PFSK-1 (cell line): Measurements from ENCODE around the gene CLDN6.

Source experiments
- FOXP2 ChIP-seq: optimal IDR thresholded peaks from 2 replicates; pipeline ENCODE3; 2011; ENCODE audit warnings: borderline replicate concordance, control low read depth, inconsistent platforms; ENCODE audit not compliant: insufficient read depth; ENCODE audit errors: extremely low read length, extremely low read depth
- POLR2AphosphoS5 ChIP-seq: IDR thresholded peaks from 2 replicates; pipeline ENCODE4 v1.6.1; 2012; ENCODE audit warnings: low read depth, mild to moderate bottlenecking, control low read depth, low read length, moderate library complexity
- SIN3A ChIP-seq: IDR thresholded peaks from 2 replicates; pipeline ENCODE4 v1.6.1; 2012; ENCODE audit warnings: mild to moderate bottlenecking, low read length, moderate library complexity, borderline replicate concordance; ENCODE audit not compliant: insufficient read depth
- TAF1 ChIP-seq: IDR thresholded peaks from 2 replicates; pipeline ENCODE4 v1.6.1; 2012; ENCODE audit warnings: low read length, control low read depth, borderline replicate concordance; ENCODE audit not compliant: insufficient read depth
- TF ChIP-seq, protein P1 (sequence below), 2 experiments: IDR thresholded peaks; 2 replicates each; pipeline versions ENCODE4 v1.6.1 to v1.8.0; 2011 to 2012; ENCODE audit warnings: low read depth in 2 of 2, low read length in 2 of 2, control low read depth in 1 of 2, inconsistent platforms in 1 of 2, mild to moderate bottlenecking in 1 of 2, moderate library complexity in 1 of 2; ENCODE audit not compliant: insufficient read depth in 1 of 2

The CLDN6 gene

DNA sequence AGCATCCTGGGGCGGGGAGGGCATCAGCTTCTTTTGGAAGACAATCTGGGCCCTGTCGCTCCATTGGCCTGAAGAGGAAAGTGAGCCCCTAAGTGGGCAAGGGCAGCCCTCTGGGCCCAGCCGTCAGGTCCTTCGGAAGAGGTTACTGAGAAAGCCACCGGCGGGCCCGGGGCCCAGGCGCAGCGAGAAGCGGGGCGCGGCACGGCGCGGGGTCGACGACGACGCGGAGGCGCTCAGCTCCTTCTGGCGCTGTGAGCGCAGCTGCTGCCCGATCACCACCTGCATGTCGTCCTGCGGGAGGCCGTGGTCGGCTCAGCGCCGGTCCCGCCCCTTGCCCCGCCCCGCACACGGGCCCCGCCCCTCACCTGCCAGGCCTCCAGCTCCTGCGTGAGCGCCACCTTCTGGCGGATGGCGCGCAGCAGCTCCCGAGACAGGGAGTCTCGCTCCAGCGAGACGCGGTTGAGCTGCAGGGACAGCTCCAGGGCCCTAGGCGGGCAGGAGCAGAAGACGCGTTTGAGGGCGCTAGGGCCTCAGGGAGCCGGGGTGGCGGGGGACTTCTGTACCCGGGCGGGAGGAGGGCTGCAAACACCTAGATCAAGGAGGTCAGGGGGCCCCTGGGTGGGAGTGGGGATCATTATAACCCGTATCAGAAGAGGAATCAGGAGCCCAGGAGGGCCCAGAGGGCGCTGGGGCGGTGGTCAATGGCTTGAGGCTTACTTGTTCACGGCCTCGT is 10.2 kb upstream of the CLDN6 start:
- TF ChIP-seq FOXP2 (no peak), SIN3A (no peak), POLR2AphosphoS5 (0 out of 2 replicates have a peak, but pooled peaks have one; percentile 46), TAF1 (no peak)
- TF ChIP-seq, protein P1, sequence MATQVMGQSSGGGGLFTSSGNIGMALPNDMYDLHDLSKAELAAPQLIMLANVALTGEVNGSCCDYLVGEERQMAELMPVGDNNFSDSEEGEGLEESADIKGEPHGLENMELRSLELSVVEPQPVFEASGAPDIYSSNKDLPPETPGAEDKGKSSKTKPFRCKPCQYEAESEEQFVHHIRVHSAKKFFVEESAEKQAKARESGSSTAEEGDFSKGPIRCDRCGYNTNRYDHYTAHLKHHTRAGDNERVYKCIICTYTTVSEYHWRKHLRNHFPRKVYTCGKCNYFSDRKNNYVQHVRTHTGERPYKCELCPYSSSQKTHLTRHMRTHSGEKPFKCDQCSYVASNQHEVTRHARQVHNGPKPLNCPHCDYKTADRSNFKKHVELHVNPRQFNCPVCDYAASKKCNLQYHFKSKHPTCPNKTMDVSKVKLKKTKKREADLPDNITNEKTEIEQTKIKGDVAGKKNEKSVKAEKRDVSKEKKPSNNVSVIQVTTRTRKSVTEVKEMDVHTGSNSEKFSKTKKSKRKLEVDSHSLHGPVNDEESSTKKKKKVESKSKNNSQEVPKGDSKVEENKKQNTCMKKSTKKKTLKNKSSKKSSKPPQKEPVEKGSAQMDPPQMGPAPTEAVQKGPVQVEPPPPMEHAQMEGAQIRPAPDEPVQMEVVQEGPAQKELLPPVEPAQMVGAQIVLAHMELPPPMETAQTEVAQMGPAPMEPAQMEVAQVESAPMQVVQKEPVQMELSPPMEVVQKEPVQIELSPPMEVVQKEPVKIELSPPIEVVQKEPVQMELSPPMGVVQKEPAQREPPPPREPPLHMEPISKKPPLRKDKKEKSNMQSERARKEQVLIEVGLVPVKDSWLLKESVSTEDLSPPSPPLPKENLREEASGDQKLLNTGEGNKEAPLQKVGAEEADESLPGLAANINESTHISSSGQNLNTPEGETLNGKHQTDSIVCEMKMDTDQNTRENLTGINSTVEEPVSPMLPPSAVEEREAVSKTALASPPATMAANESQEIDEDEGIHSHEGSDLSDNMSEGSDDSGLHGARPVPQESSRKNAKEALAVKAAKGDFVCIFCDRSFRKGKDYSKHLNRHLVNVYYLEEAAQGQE (IDR thresholded peaks at IDR 0.05; ENCODE audit: insufficient read depth in 1 of 2, low read depth in 2 of 2, low read length in 2 of 2): no peak

DNA sequence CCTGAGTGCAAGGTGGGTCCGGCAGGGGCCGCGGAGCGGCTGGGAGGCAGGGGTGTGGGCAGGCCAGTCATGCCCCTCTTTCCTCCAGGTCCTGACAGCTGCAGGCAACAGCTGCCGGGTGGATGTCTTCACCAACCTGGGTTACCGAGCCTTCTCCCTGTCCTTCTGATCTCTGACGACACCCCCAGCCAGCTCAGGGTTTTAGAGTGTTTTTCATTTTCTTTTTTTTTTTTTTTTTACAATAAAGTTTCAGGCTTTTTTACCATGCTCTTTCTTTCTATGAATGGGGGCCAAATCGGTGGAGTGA is 9.5 kb upstream of the CLDN6 start:
- TF ChIP-seq SIN3A (no peak), POLR2AphosphoS5 (no peak), TAF1 (no peak), FOXP2 (no peak)
- TF ChIP-seq, protein P1 (IDR thresholded peaks at IDR 0.05; ENCODE audit: insufficient read depth in 1 of 2, low read depth in 2 of 2, low read length in 2 of 2): no peak

DNA sequence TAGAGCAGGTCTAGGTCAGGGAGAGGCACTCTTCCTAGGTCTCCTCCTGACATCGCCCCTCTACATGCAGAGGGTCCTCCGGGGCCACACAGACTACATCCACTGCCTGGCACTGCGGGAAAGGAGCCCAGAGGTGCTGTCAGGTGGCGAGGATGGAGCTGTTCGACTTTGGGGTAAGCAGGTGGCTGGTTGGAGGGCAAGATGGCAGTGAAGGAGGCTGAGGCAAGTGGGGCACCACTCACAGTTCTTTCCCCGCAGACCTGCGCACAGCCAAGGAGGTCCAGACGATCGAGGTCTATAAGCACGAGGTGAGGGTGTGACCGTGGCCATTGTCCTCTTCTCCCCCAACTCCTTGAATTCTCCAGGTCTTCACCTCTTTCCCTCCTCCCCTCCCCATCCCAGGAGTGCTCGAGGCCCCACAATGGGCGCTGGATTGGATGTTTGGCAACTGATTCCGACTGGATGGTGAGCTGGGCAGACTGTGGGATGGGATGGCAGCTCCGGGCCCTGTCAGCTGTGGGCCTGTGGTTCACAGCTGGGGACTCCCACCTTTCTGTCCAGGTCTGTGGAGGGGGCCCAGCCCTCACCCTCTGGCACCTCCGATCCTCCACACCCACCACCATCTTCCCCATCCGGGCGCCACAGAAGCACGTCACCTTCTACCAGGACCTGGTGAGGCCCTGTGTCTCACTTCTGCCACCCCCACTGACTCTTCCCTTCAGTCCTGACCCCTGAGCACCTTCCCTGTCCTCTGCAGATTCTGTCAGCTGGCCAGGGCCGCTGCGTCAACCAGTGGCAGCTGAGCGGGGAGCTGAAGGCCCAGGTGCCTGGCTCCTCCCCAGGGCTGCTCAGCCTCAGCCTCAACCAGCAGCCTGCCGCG is 8.9 kb upstream of the CLDN6 start:
- TF ChIP-seq POLR2AphosphoS5 (no peak), TAF1 (no peak), SIN3A (no peak), FOXP2 (no peak)
- TF ChIP-seq, protein P1 (IDR thresholded peaks at IDR 0.05; ENCODE audit: insufficient read depth in 1 of 2, low read depth in 2 of 2, low read length in 2 of 2): no peak

DNA sequence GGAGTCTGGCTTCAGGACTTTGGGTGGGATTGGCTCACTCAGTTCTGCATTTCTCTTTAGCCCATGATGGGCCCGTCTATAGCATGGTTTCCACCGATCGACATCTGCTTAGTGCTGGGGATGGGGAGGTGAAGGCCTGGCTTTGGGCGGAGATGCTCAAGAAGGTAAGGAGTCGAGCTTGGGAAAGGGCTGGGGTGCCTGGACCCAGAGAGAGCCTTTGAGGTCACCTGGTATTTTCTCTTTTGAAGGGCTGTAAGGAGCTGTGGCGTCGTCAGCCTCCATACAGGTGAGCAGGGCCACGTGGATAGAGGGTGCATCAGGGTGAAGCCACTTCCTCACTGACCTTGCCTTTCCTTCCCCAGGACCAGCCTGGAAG is 8.0 kb upstream of the CLDN6 start:
- TF ChIP-seq TAF1: no peak
- no peak for TF ChIP-seq FOXP2
- no peak for TF ChIP-seq POLR2AphosphoS5
- TF ChIP-seq, protein P1 (IDR thresholded peaks at IDR 0.05; ENCODE audit: insufficient read depth in 1 of 2, low read depth in 2 of 2, low read length in 2 of 2): no peak
- no peak for TF ChIP-seq SIN3A
